Ovary (tissue), 3 donors: ENCODE measurements around the gene MTR.

Source experiments
- EP300 ChIP-seq: sonication (generic); formaldehyde crosslinking; IDR thresholded peaks from one replicate; pipeline ENCODE4 v1.6.1; 2017; ENCODE audit warnings: antibody characterized with exemption
- POLR2A ChIP-seq: fragments of 450-650 bp; IDR thresholded peaks from one replicate; pipeline ENCODE4 v1.6.1; 2017; ENCODE audit warnings: antibody characterized with exemption, mild to moderate bottlenecking, moderate library complexity
- TF ChIP-seq, protein P1 (sequence below), 3 donors: fragments of 450-650 bp in 2 of 3; fragments of 200-600 bp in 1 of 3; IDR thresholded peaks; one replicate each; pipeline versions ENCODE4 v1.5.1 to v1.8.0; 2016 to 2022; ENCODE audit warnings: antibody characterized with exemption in 3 of 3, mild to moderate bottlenecking in 1 of 3
- donor health status: DM: no; HTN: no; CAD: no.

DNA sequence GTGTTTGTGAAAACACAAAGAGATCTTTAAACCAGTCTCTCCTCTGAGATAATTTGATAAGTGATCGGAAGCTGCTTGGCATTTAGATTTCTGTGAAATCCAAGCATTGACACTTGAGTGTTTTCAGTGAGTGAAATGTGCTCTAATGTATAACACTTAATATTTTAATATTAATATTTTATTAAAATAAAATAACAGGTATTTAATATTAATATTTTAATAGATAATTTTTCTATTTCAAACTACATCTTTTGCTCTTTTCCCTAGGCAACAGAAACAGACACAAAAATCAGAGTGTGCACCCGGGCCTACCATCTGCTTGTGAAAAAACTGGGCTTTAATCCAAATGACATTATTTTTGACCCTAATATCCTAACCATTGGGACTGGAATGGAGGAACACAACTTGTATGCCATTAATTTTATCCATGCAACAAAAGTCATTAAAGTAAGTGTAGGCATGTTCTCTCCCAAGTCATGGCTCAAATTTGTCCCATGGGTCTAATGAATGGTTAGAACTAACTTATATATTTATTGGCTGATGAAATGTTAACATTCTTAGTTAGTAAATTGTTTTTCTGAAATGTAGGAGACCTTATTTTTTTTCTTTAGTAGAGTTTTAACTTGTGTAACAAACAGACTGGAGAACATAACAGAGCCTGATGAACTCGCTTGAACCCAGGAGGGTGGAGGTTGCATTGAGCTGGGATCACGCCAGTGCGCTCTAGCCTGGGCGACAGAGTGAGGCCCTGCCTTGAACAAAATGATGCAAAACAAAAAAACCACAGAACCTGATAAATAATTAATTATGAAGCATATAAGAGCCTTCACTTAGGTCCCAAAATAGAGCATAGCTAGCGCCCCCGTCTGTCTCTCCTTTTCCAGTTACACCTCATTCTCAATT lies 55.2 kb downstream of the MTR start:
- TF ChIP-seq, protein P1, sequence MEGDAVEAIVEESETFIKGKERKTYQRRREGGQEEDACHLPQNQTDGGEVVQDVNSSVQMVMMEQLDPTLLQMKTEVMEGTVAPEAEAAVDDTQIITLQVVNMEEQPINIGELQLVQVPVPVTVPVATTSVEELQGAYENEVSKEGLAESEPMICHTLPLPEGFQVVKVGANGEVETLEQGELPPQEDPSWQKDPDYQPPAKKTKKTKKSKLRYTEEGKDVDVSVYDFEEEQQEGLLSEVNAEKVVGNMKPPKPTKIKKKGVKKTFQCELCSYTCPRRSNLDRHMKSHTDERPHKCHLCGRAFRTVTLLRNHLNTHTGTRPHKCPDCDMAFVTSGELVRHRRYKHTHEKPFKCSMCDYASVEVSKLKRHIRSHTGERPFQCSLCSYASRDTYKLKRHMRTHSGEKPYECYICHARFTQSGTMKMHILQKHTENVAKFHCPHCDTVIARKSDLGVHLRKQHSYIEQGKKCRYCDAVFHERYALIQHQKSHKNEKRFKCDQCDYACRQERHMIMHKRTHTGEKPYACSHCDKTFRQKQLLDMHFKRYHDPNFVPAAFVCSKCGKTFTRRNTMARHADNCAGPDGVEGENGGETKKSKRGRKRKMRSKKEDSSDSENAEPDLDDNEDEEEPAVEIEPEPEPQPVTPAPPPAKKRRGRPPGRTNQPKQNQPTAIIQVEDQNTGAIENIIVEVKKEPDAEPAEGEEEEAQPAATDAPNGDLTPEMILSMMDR (IDR thresholded peaks at IDR 0.05), result no peak
- no peak for TF ChIP-seq EP300
- TF ChIP-seq POLR2A, result no peak
